ENCODE results near the gene ST6GALNAC3.

- TF ChIP-seq, protein P1, sequence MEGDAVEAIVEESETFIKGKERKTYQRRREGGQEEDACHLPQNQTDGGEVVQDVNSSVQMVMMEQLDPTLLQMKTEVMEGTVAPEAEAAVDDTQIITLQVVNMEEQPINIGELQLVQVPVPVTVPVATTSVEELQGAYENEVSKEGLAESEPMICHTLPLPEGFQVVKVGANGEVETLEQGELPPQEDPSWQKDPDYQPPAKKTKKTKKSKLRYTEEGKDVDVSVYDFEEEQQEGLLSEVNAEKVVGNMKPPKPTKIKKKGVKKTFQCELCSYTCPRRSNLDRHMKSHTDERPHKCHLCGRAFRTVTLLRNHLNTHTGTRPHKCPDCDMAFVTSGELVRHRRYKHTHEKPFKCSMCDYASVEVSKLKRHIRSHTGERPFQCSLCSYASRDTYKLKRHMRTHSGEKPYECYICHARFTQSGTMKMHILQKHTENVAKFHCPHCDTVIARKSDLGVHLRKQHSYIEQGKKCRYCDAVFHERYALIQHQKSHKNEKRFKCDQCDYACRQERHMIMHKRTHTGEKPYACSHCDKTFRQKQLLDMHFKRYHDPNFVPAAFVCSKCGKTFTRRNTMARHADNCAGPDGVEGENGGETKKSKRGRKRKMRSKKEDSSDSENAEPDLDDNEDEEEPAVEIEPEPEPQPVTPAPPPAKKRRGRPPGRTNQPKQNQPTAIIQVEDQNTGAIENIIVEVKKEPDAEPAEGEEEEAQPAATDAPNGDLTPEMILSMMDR (IDR thresholded peaks at IDR 0.05) = no peak
- TF ChIP-seq POLR2A (IDR thresholded peaks at IDR 0.05) = no peak
Measured at GRCh38 chr1:76674689-76675210, 600.2 kb downstream of the ST6GALNAC3 start.
